Pulmonary artery endothelial cell (primary cell): ENCODE data around the gene RASD2. TPM values are rescaled to one million over a fixed set of nuclear protein-coding genes. Genes with fewer than 3 reads are reported as not detected.

Experiments
- DNase-seq: peaks from one replicate; pipeline ENCODE4 v3.0.0-alpha.2; 2011; ENCODE audit warnings: low read depth, low spot score
- total RNA-seq: library from RNA; depleted of rRNA; stranded (reverse); fragments of >200 nt; gene quantifications from 2 replicates; pipeline ENCODE4 v1.2.3, GENCODE V29; 2014

Gene RASD2
- total RNA-seq, 1 donor from 2014 or later = not detected

DNA sequence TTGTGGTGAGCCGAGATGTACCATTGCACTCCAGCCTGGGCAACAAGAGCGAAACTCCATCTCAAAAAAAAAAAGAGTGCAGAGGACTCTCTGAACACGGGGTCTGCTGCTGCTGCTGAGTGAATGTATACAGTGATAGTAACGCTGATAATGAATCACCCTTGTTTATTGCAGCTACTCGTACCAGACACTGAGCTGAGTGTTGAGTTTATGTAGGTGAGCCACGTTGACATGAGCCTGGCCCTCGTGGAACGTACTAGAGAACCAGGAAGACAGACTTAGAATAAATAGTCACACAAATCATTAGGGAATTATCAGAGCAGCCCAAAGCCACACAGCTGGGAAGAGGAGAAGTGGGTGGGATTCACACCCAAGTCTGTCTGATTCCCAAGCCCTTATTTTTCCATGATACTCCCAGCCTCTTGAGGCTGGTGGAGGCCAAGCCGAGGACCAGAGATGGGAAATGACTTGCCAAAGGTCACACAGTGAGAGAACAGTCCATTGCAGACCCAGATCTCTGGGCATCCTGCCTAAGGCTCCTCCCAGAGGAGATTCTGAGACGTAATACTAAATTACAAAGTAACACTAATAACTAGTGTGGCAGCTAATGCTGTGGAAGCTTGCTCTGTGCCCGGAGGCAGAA lies 41.7 kb downstream of the RASD2 start:
- no peak for DNase-seq

DNA sequence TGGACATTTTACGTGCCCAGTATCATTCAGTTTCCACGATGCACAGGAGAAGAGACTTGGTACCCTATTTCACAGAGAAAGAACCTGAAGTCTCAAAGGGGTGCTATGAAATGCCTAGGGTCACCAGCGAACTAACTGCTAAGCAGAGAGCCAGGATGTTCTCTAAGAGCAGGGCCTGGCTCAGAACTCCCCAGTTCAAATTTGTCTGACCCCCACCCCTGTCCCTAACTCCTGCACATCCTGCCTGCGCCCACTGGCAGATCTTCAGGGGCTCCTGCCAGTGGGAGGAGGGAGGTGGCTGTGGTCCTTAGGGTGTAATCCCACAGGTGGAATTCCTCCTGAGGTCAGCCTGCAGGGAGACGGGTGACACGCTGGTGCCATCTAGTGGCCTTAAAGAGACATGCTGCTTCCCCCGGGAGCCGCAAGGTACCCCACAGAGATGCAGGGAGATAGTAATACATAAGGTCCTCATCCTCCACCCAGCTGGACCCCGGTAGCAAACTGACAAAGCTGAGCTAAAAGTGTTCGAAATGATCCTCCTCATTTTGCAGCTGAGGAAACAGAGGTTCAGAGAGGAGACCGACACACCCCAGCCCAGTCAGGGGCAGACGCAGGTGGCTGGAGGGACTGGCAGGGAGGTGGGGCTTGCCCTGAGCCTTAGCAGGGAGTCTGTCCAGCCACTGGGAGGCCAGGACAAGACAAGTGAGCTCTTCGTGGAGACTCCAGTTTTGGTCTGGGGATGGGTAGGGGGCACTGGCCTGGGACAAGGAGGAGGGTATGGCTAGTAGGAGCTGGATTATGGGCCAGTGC lies 42.4 kb downstream of the RASD2 start:
- DNase-seq = peak; percentile 22

DNA sequence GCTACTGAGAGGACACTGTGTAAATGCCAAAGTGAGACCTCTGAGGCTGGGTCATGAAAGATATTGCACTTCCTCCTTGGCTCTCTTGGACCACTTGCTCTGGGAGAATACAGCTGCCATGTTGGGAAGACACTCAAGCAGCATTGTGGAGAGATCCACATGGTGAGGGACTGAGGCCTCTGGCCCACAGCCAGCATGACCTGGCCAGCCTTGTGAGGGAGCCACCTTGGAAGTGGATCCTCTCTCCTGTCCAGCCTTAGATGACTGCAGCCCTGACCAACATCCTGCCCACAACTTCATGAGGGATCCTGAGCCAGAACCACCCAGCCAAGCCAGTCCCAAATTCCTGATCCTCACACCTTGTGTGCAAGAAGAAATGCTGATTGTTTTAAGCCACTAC lies 46.1 kb downstream of the RASD2 start:
- no peak for DNase-seq

DNA sequence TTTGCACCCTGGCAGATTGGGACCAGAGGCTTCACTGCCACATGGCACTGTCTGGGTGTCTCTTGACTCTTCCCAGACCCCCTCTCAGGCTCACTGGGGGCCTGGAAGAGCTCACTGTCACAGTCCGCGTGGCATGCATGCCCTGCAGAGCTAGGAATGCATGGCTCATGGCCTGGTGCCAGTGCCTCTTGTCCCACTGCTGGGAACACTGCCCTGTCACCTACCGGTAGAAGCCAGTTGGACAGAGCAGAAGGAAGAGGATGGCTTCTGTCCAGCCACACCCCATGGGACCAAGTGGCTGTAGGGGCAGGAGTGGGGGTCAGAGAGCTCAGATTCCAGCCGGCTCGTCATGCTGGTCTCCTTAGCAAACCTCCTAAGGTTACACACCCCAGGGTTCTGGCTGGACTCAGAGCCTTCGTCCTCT lies 46.8 kb downstream of the RASD2 start:
- DNase-seq = no peak

DNA sequence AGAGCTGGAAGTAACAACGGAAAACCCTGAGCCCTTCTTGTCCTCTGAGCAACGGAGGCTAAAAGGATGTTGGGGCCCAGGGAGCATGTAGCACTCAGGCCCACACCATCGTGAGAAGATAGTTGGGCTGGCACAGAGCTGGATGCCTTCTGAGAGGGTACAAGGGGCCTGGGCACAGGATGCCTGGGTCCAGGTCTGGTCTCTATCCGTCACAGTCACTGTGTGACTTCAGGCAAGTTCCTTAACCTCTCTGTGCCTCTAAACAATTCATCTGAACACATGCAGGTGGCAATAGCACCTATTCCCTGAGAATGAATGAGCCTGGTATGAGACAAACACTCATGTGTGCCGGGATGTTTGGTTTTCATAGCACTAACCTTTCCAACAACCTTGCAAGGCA lies 47.3 kb downstream of the RASD2 start:
- no peak for DNase-seq

DNA sequence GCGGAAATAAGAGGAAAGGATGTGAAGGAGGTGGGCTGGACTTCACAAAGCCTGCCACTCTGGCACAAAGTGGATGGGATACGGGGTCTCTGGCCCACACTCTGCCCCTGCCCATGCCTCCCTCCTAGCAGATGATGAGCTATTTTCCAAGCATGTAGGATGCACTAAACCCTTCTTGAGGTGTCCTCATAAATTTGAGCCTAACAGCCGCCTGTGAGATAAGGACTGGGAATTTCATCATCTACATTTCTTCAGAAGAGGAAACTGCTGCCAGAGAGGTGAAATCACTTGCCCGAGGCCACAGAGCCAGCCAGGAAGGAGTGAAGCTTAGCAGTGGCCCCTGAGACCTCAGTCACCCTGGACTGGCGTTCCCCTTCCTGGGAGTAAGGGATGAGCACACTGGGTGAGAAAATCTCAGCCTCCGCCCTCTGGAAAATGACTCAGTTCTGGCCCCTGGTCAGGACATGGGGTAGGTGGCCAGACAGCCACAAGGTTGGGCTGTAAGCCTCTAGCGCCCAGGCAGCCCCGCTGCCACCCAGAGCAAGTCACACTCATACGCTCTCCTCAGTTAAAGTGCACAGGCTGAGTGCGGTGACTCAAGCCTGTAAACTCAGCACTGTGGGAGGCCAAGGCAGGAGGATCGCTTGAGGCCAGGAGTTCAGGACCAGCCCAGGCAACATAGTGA lies 48.6 kb downstream of the RASD2 start:
- no peak for DNase-seq

DNA sequence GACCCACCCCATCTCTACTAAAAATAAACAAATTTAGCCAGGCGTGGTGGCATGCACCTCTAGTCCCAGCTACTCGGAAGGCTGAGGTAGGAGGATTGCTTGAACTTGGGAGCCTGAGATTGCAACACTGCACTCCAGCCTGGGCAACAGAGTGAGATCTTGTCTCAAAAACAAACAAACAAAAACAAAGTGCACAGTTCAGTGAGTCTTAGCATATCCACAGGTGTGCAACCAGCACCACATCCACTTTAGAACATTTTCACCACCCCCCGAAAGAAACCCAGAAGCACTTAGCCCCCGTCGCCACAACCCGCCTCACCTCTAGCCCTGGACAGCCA lies 49.1 kb downstream of the RASD2 start:
- DNase-seq = no peak

DNA sequence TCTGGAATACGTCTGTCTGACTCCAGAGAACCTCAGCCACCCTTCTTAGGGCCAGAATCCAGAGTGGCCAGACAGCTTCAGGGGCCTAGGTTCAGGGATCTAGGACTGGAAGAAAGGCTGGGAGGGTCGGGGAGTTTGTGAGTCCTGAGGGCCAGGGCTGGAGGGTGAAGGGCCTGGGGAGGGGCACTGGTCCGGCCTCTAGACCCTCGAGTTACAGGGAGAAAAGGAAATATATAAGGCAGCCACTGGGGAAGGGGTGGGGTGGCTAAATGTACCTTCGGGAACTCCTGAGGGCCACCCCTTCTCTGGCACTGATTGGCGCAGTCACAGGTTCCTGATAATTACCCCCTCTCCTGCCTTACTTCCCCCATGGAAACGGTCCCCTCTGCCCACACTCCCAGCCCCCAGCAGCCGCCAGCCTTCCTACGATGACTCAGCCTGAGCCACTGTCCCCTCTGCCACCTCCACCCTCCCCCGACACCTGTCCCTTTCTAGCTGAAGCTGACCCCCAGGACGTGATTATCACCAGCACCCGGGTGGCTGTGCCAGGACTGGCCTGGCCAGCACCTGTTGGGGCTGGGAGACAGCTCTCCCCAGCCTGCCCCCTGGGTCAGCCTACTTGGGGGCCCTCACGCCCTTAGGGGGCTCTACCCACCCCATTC lies 50.1 kb downstream of the RASD2 start:
- DNase-seq = no peak

DNA sequence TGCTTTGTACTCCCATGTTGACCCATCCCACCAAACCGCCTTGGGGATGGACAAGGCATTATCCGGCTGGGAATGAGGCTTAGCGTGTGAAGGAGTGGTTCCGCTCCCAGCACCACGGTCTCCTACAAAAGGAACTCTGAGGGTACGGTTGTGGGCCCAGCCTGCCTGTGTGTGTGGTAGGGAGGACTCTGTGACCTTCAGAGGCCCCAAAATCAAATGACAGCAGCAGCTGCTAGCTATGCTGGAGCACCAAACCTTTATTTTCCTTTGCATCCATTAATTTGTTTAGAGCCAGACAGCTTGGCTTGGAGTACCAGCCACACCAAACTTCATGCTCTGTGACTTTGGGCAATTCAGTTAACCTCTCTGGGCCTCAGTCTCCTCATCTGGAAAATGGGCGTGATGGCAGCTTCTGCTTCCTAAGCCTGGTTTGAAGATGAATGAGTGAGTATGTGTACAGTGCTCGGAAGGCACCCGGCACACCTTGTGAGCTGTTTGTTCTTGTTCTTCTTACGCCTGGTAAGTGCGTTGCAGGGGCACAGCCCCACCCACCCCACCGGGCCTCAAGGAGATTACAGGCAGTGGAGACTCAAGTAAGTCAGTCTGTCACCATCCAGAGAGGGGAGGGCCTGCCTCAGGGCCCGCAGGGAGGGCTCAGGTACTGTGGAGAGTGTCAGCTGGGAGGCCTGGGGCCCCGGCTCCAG lies 51.2 kb downstream of the RASD2 start:
- DNase-seq = no peak

DNA sequence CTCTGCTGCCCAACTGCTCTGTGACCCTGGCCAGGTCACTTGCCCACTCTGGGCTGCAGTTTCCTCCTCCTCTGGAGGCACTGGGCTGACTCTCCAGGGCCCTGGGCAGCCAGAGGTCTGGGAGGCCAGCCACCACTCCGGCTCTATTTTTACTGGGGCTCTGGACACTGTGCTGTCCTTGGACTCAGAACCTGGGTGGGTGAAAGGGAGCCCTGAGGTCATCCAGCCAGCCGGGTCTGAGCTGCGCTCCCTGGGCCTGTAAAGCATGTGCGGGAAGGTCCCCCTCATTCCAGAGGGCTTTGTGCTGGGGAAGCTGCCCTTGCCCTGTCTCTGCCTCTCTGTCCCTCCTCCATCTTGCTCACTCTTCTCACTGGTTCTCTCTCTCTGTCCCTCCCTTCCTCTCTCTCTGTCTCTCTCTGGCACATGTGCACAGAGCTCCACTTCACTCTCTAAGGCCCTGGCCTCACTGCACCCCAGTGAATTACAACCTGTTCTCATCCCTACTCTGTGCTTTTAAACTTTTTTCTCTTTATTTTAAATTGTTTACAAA lies 51.9 kb downstream of the RASD2 start:
- no peak for DNase-seq

DNA sequence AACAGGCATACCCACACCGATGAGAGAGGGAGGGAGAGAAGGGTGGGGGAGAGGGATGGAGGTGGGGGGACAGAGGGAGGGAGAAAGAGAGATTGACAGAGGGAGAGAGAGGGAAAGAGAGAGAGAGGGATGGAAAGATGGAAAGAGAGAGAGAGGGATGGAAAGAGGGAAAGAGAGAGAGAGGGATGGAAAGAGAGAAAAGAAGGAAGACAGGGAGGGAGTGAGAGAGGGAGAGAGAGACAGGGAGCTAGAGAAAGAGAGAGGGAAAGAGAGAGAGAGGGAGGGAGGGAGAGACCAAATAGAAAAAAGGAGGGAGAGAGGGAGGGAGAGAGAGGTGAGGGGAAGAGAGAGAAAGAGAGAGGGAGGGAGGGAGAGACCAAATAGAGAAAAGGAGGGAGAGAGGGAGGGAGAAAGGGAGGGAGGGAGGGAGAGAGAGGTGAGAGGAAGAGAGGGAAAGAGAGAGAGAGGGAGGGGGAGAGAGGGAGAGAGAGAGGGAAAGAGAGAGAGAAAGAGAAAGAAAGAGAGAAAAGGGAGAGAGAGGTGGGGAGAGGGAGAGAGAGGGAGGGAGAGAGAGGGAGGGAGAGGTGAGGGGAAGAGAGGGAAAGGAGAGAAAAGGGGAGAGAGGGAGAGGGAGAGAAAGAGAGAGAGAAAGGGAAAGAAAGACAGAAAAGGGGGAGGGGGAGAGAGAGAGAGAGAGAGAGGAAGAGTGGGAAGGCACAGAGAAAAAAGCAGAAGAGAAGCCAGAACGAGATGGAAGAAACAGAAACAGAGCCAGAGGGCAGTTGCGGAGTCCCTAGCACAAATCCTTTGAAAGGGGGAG lies 52.6 kb downstream of the RASD2 start:
- no peak for DNase-seq

DNA sequence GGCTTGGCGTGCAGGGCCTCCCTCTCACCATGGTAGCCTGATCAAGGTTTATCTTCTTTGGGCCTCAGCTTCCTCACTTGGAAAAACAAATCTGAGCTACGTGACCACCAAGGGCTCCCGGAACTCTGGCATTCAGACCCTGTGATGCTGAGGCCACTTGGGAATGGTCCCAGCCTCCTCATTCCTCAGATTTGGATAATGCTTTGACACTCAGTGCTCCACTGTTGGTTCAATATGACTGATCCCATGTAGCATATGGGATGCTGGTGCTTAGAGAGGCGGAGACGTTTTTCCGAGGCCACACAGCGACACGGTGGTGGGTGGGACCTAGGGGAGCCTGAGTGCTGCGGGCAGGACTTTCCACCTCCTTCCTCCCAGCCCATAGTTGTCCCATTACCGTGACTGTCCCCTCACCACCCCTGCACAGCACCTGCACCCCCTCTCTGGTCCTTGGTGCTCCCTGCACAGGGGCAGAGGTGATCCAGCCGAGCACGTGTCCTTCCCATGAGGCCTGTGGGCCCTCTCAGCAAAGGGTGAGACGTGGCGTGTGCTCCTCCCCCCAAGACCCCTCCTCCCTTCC lies 53.4 kb downstream of the RASD2 start:
- no peak for DNase-seq

DNA sequence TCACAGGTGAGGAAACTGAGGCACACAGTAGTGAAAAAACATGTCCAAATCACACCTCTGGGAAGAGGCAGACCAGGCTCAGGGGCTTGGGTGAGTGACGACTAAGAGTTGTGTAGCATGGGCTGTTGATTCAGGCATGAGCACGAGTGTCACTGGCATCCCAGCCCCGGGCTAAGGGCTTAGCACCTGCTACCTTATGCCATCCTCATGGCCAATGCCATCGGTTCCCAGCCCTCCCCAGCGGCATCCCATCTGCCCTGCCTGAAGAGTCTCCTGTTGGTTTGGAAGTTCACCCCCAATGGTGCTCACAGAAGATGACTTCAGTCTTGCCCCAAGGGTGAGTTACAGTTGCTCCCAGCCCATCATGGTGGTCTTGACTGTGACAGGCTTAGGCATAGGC lies 54.1 kb downstream of the RASD2 start:
- no peak for DNase-seq

DNA sequence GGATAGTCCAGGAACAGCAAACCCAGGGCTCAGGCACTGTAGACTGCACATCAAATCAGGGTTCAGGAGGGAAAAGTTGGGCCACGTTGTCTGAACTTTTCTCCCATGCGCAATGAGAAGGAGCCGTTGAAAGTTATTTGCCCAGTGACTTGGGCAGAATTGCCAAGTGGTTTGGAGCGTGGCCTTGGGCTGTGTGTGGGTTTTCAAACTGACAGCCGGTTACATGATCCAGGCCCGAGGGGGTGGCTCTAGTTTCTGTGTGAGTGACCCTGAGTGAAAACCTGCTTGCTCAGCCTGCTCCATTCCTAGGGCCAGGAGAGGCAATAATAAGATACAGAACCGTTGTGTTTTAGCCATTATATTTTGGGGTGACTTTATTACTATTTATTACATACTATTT lies 56.2 kb downstream of the RASD2 start:
- no peak for DNase-seq

DNA sequence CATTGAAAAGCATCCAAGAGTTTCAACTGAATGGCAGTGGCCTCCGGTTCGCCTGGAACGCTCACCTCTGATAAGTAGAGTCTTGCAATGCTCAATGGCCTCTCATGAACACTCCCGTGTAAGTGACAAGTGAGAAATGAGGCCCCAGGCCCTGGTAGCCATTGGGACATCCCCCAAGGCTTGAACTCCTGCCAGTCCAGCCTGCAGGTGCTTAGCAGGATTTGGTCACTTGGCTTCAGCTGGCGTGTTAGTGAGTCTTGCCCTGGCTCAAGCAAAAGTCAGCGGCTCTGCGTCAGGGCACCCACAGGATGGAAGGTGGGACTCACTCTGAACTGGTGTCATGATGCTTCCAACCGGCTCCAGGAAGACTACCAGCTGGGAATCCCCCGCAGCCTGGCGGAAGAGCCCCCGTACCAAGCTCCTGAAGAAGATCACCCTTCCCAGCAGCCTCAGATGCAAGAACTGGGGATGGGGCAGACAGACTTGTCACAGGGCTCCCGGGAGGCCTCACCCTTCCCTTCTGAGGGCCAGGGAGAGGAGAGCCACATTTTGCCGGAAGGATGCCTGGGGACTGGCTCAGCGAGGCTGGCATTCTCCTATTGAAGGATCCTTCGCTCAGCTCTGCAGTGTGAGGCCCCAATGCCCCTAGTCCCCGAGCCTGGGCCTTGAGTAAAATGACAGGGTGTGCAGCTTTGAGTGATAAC lies 57.2 kb downstream of the RASD2 start:
- DNase-seq = no peak

DNA sequence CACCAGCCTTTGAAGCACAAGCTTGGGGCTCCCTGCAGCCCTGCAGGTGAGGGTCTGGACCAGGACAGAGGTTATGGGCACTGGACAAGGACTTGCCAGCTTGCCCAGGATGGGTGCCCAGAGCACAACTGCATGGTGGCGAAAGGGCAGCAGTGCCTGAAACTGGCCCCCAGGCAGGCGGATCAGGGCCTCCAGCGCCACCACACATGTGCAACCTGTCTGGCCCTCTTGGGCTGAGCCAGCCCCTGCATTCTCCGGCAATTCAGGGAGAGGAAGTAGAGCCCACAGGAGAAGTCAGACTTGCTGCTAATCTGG lies 57.7 kb downstream of the RASD2 start:
- DNase-seq = no peak

DNA sequence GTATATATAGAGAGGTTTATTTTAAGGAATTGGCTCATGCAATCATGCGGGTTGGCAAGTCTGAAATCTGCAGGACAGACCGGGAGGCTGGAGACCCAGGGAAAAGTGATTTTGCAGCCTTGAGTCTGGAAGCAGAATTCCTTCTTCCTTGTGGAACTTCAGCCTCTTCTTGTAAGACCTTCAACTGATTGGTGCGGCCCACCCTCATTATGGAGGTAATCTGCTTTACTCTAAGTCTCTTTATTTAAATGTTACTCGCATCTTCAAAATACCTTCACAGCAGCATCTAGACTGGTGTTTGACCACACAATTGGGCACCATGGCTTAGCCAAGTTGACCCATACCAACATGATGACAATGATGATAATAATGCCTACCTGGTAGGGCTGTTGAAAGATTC lies 58.7 kb downstream of the RASD2 start:
- DNase-seq = no peak

DNA sequence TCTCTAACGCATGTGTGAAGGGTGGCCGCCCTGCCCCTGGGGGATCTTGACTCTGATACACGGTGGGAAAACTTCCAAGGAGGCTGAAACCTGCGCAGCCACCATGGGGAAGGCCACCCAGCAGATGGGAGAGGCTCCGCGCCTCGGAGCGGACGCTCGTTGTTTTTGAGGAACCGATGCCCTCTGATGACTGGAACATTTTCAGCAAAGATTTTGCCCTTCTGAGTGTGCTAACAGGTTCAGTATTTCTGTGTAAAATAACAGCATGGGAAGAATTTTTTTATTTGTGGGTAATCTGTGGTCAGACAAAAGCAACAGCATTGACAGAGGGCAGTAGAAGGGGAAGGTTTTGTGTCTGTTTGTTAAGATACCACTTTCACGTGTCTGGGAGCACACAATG lies 59.8 kb downstream of the RASD2 start:
- DNase-seq = no peak

DNA sequence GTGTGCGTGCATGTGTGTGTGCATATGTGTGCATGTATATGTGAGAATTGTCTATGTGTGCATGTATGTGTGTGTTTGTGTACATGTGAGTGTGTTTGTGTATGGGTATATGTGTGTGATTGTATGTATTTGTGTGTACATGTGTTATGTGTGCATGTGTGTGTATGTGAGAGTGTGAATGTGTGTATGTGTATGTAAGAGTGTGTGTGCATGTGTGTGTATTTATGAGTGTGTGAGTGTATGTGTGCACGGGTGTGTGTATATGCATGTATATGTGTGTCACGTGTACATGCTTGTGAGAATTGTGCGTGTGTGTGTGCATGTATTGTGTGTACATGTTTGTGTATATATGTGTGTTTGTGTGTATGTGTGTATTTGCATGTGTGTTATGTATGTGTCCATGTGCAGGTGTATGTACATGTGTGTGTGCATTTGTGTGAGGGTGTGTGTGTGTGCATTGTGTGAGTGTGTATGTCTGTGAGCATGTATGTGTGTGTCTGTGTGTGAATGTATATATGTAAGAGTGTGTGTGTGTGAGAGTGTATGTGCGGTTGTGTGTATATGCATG lies 60.5 kb downstream of the RASD2 start:
- no peak for DNase-seq
